HG02840 (cell line): ENCODE measurements around the gene ANO10.
"Not testable (repeated sequence)": the region's sequence is repeated elsewhere in the genome, so short reads cannot be mapped to it uniquely, and the experiment has no call there.

ENCODE experiments used
- ATAC-seq: cut with Tn5 transposase; IDR thresholded peaks from one replicate; pipeline ENCODE4 v1.9.1; 2021; ENCODE audit warnings: mild to moderate bottlenecking, moderate library complexity, moderate number of reproducible peaks; ENCODE audit not compliant: unreplicated experiment, low FRiP score

ANO10 gene

GRCh38 chr3:43489930-43490329 lies 131.9 kb downstream of the ANO10 start:
- ATAC-seq, result no peak

GRCh38 chr3:43485931-43486330 lies 135.9 kb downstream of the ANO10 start:
- no peak for ATAC-seq

DNA sequence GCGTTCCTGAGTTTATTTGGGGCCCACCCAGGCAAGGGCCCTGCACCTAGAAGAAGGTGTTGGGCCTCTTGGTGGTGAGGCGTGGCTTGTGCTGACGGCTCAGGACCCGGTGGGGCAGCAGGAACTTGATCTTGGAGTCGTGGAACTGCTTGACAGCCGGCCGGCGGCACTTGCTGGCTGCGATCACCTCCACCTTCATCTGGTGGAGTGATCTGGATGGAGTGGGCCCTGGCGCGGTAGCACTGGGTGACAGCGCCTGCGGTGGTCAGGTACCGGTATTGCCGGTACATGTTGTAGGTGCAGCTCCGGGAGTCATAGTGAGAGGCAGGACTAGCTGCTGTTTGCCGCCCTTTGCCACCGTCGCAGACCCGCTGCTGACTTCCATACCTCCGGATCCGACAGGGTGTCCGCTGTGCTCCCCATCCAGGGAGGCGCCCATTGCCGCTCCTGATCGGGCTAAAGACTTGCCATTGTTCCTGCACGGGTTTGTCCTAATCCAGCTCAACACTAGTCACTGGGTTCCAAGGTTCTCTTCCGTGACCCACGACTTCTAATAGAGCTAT lies 136.8 kb downstream of the ANO10 start:
- ATAC-seq, result no peak

- no peak for ATAC-seq
These were observed 140.4 kb downstream of the ANO10 start for GRCh38 chr3:43481375-43481774.

DNA sequence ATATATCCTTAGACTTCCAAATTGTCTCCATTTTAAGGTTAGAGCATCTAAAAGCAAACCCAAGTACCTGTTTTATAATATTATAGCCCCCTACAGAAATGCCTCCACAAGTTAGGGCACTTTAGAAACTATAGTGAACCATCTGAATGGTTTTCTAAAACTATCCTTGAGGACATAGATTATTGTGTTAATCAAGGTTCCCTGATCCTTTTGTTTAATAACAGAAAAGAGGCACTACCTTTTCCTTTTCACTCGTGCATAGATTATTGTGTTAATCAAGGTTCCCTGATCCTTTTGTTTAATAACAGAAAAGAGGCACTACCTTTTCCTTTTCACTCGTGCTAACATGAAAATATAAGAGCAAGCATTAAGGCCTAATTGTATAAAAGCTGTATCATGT lies 143.0 kb downstream of the ANO10 start:
- ATAC-seq, result not testable (repeated sequence)

GRCh38 chr3:43478118-43478785 lies 143.6 kb downstream of the ANO10 start:
- ATAC-seq, result no peak

- no peak for ATAC-seq
These were observed 144.2 kb downstream of the ANO10 start for GRCh38 chr3:43477600-43477999.

- ATAC-seq, result no peak
These were observed 148.1 kb downstream of the ANO10 start for GRCh38 chr3:43473737-43474136.

DNA sequence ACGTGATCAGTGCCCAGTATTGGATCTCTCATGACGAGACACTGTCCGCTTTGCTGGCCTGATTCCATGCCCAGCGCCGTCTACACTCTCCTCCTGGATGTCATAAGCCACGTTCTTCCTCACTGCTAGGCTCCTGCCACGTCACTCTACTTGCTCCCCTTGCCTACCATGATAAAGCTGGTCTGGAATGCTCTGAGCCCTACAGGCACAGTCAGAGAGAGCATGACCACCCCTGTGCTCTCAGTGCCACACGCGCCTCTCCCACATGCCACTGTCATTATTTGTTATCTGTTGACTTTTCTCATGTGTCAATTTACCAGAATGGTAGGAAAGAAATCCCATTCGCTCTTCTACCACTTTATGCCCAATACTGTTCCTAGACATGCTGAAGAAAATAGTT lies 148.6 kb downstream of the ANO10 start:
- no peak for ATAC-seq

- ATAC-seq, result no peak
These were observed 153.7 kb downstream of the ANO10 start for GRCh38 chr3:43468133-43468532.

DNA sequence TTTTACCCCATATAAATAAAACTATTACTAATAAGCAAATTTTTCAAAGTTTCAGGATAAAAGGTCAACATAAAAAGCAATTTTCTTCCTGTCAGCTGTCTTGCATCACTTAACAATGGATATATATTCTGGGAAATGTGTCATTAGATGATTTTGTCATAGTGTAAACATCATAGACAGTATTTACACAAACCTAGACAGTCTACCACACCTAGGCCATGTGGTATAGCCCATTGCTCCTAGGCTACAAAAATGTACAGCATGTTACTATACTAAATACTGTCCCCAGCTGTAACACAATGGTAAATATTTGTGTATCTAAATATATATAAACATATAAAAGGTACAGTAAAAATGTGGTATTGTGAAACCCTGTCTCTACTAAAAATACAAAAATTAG lies 156.7 kb downstream of the ANO10 start:
- ATAC-seq, result no peak

DNA sequence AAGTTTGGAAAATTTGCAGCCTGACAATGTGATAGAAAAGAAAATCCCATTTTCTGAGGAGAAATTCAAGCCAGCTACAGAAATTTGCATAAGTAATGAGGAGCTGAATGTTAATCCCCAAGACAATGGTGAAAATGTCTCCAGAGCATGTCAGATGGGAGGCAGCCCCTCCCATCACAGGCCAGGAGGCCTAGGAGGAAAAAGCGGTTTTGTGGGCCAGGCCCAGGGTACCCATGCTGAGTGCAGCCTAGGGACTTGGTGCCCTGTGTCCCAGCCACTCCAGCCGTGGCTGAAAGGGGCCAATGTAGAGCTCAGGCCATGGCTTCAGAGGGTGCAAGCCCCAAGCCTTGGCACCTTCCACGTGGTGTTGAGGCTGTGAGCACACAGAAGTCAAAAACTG lies 159.2 kb downstream of the ANO10 start:
- not testable (repeated sequence) for ATAC-seq

DNA sequence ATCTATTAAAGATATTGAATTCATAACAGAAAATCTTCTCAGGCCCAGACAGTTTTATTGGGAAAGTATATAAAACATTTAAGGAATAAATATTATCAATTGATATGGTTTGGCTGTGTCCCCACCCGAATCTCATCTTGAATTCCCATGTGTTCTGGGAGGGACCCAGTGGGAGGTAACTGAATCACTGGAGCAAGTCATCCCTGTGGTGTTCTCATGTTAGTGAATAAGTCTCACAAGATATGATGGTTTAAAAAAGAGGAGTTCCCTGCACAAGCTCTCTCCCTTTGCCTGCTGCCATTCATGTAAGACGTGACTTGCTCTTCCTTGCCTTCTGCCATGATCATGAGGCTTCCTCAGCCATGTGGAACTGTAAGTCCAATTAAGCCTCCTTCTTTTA lies 160.5 kb downstream of the ANO10 start:
- ATAC-seq, result no peak

DNA sequence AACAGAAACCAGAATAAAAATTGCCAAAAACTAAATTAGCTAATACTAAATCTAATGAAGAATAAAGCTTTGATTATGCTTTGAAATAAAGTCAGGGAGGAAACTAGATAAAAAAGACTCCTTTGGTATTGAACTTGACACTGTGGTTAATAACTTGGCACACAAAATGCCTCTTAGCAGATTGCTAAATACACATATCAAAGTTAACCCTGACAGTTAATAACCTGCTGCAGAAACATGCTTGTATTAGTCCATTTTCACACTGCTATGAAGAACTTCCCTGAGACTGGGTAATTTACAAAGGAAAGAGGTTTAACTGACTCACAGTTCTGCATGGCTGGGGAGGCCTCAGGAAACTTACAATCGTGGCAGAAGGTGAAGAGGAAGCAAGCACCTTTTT lies 164.8 kb downstream of the ANO10 start:
- not testable (repeated sequence) for ATAC-seq

GRCh38 chr3:43455233-43455632 lies 166.6 kb downstream of the ANO10 start:
- no peak for ATAC-seq

DNA sequence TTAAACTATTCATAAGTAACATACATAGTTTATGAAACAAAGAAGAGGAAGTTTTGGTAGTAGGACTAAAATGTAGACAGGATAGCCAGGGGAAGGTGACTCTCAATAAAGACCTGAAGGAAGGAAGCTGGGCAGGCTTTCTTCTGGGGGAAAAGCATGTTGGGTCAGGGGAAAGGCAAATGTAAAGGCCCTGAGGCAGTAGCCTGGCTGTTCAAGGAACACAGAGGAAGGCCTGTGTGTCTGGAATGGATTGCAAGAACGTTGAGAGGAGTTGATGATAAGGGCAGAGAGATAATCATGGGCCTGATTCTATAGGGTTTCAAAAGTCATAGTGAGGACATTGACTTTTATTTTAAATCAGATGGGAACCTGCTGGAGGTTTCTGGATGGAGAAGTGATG lies 167.8 kb downstream of the ANO10 start:
- ATAC-seq, result no peak

DNA sequence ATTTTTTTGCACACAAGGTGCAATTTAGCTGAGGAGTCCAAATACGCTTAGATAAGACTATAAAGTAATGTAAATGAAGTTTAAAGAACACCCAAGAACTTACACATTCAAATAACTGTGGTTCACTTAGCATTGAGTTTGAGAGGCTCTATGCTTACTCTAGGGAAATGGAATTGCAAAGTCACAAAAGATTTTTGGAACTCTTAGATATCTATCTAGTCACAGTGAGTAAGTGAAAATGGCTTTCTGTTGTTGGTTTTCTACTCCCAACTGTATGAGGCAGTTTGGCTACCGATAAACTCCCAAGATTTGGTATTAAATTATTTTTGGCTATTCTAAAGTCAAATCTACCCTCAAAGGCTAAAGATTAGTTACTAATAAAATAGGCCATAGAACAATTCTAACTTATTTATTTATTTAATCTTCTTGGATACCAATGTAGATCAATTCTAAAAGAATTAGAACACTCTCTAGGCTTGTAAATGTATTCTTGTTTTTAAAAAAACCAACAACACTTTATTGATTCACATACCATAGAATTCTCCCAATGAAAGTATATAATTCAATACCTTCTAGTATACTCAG lies 170.0 kb downstream of the ANO10 start:
- no peak for ATAC-seq

DNA sequence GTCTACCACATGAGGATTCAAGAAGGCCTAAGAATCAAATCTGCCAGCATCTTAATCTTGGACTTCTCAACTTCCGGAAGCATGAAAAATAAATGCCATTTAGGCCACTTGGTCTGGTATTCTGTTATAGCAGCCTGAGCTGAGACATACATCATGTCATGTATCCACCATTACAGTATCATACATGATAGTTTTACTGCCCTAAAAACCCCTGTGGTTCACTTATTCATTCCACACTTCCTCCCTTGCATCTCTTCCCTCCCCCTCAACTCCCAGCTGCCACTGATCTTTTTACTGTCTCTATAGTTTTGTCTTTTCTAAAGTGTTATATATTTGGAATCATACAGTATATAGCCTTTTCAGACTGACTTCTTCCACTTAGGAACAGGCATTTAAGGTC lies 173.7 kb downstream of the ANO10 start:
- no peak for ATAC-seq

GRCh38 chr3:43445820-43446219 lies 176.0 kb downstream of the ANO10 start:
- no peak for ATAC-seq

GRCh38 chr3:43442872-43443395 lies 178.9 kb downstream of the ANO10 start:
- no peak for ATAC-seq

DNA sequence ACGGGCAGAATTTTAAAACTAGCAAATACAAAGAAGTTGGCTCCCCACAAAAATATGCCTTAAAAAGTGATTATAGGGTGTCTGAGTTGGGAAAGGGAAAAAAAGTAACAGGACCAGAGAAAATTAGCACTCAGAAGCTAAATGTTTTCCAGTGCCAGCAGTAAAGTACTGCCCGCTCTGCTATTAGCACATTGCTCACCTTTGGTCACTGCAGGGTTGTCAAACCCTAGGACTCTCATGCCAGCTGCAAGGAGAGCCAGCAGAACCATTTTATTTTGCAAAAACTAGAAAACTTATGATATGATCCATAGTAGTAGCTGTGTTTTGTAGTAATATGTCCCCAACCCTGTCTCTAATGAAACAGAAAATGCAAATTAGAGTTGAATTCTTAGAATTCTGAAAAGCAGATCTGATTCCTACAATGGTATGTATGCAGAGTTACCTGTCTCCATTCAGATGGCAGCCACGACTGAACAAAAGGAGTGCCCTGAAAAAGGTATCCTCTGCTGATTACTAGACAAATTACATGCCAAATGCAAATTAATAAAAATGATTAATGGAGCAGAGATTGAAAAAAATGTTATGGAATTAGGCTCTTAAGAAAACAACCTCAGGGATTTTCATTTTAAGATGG lies 185.2 kb downstream of the ANO10 start:
- ATAC-seq, result no peak
